ENCODE measurements around the gene GDPD3.
A peak's percentile ranks its signal among the peaks of the same experiment; 100 is the strongest.
"Not testable (repeated sequence)": the region's sequence is repeated elsewhere in the genome, so short reads cannot be mapped to it uniquely, and the experiment has no call there.

GDPD3 gene

GRCh38 chr16:30127993-30128392 is 14.7 kb upstream of the GDPD3 start:
- CTCF ChIA-PET: interaction anchor here (1.1 kb wide), 1 partner anchor 9 kb away, joined by 4 read pairs; no protein-coding TSS in a partner anchor

GRCh38 chr16:30125690-30126089 is 12.4 kb upstream of the GDPD3 start:
- POLR2A ChIA-PET; DNase-seq (ENCODE audit: low read depth, low spot score); CTCF ChIA-PET; H3K4me3 ChIP-seq (ENCODE audit: low read depth, low read length): not testable (repeated sequence)

More at GRCh38 chr16:30127993-30128392, 14.7 kb upstream of the GDPD3 start:
- no peak for DNase-seq (ENCODE audit: low read depth, low spot score)
- no peak overlapping the region for H3K4me3 ChIP-seq (ENCODE audit: low read depth, low read length)
- no peak for TF ChIP-seq CTCF (IDR thresholded peaks at IDR 0.05; ENCODE audit: insufficient read depth, low read length, missing control alignments)
- POLR2A ChIA-PET: no interaction called here

GRCh38 chr16:30124985-30125379 is 11.6 kb upstream of the GDPD3 start:
- ChIA-PET POLR2A (no interaction called here), CTCF (interaction anchor here (2.3 kb wide), 1 partner anchor 12 kb away, joined by 9 read pairs; the partner anchor contains the start of gene GDPD3)
- no peak for TF ChIP-seq CTCF (IDR thresholded peaks at IDR 0.05; ENCODE audit: insufficient read depth, low read length, missing control alignments)
- no peak for DNase-seq (ENCODE audit: low read depth, low spot score)
- H3K4me3 ChIP-seq (ENCODE audit: low read depth, low read length): no peak overlapping the region

GRCh38 chr16:30122604-30123160 is 9.3 kb upstream of the GDPD3 start:
- CTCF ChIA-PET: interaction anchor here (3.3 kb wide), 1 partner anchor 11 kb away, joined by 28 read pairs; the partner anchor contains the start of gene GDPD3
- peak overlapping the region; percentile 73 for H3K4me3 ChIP-seq (ENCODE audit: low read depth, low read length)
- POLR2A ChIA-PET: no interaction called here
- TF ChIP-seq CTCF (IDR thresholded peaks at IDR 0.05; ENCODE audit: insufficient read depth, low read length, missing control alignments): no peak
- DNase-seq (ENCODE audit: low read depth, low spot score): no peak

GRCh38 chr16:30121741-30122571 is 8.6 kb upstream of the GDPD3 start:
- ChIA-PET CTCF (interaction anchor here (3.3 kb wide), 1 partner anchor 10 kb away, joined by 28 read pairs; the partner anchor contains the start of gene GDPD3), POLR2A (no interaction called here)
- no peak for DNase-seq (ENCODE audit: low read depth, low spot score)
- TF ChIP-seq CTCF (IDR thresholded peaks at IDR 0.05; ENCODE audit: insufficient read depth, low read length, missing control alignments): no peak
- peak overlapping the region; percentile 73 for H3K4me3 ChIP-seq (ENCODE audit: low read depth, low read length)

- H3K4me3 ChIP-seq (ENCODE audit: low read depth, low read length): no peak overlapping the region
- no peak for TF ChIP-seq CTCF (IDR thresholded peaks at IDR 0.05; ENCODE audit: insufficient read depth, low read length, missing control alignments)
- POLR2A ChIA-PET: interaction anchor here (0.6 kb wide), 1 partner anchor 31 kb away, joined by 3 read pairs; no protein-coding TSS in a partner anchor
- CTCF ChIA-PET: interaction anchor here (1.3 to 3.3 kb wide), 2 partner anchors 9 to 289 kb away, joined by 3 to 28 read pairs; partner anchors contain the start of gene GDPD3
- no peak for DNase-seq (ENCODE audit: low read depth, low spot score)
Observed at GRCh38 chr16:30120340-30121105, 7.2 kb upstream of the GDPD3 start.

Measured in AG04449 (cell line).